HUDEP-2 (cell line): ENCODE measurements around the gene CFC1B.
"Not testable (repeated sequence)": the region's sequence is repeated elsewhere in the genome, so short reads cannot be mapped to it uniquely, and the experiment has no call there.

Experiments
- DNase-seq, 76 experiments: peaks; one replicate each; lab custom pipeline; 2025; ENCODE audit not compliant: unreplicated experiment in 76 of 76; lab: John Stamatoyannopoulos, UW

Gene CFC1B

GRCh38 chr2:130520992-130521391 is at the start of gene CFC1B:
Gene CFC1B, plus strand, starts transcription at chr2:130521222. Its CDS starts 263 bp downstream, at chr2:130521485.
- DNase-seq = not testable (repeated sequence)

- DNase-seq = not testable (repeated sequence)
Measured at GRCh38 chr2:130491073-130491472, 29.9 kb upstream of the CFC1B start.

- DNase-seq = not testable (repeated sequence)
Measured at GRCh38 chr2:130509228-130509627, 11.8 kb upstream of the CFC1B start, which contains the start of gene POTEI. Gene POTEI, minus strand, starts transcription at chr2:130509328. Its CDS starts 93 bp downstream, at chr2:130509235.

- not testable (repeated sequence) for DNase-seq
Measured at GRCh38 chr2:130510807-130511746, 9.9 kb upstream of the CFC1B start.

GRCh38 chr2:130511747-130512451 is 9.1 kb upstream of the CFC1B start:
- not testable (repeated sequence) for DNase-seq

- not testable (repeated sequence) for DNase-seq
Measured at GRCh38 chr2:130518516-130519106, 2.4 kb upstream of the CFC1B start.

GRCh38 chr2:130522390-130522789 is 1.4 kb downstream of the CFC1B start:
- DNase-seq = not testable (repeated sequence)

GRCh38 chr2:130527365-130527967 is 6.4 kb downstream of the CFC1B start:
- DNase-seq = not testable (repeated sequence)

GRCh38 chr2:130529545-130529944 is 8.5 kb downstream of the CFC1B start:
- DNase-seq = not testable (repeated sequence)

GRCh38 chr2:130530212-130530611 is 9.2 kb downstream of the CFC1B start:
- not testable (repeated sequence) for DNase-seq

GRCh38 chr2:130531225-130531624 is 10.2 kb downstream of the CFC1B start:
- not testable (repeated sequence) for DNase-seq

- not testable (repeated sequence) for DNase-seq
Measured at GRCh38 chr2:130531672-130532071, 10.7 kb downstream of the CFC1B start.

- not testable (repeated sequence) for DNase-seq
Measured at GRCh38 chr2:130536654-130537053, 15.6 kb downstream of the CFC1B start.

GRCh38 chr2:130538271-130538670 is 17.2 kb downstream of the CFC1B start:
- not testable (repeated sequence) for DNase-seq

- not testable (repeated sequence) for DNase-seq
Measured at GRCh38 chr2:130542789-130543188, 21.8 kb downstream of the CFC1B start.

GRCh38 chr2:130543785-130544528 is 22.9 kb downstream of the CFC1B start:
- not testable (repeated sequence) for DNase-seq

- DNase-seq = not testable (repeated sequence)
Measured at GRCh38 chr2:130544978-130545377, 24.0 kb downstream of the CFC1B start.

- not testable (repeated sequence) for DNase-seq
Measured at GRCh38 chr2:130548418-130548817, 27.4 kb downstream of the CFC1B start.

GRCh38 chr2:130549475-130549874 is 28.5 kb downstream of the CFC1B start:
- DNase-seq = not testable (repeated sequence)

- not testable (repeated sequence) for DNase-seq
Measured at GRCh38 chr2:130554178-130554577, 33.2 kb downstream of the CFC1B start.
